Uterus (tissue), 4 donors: ENCODE measurements around the gene C1orf50. TPM values are rescaled to one million over a fixed set of nuclear protein-coding genes. Genes with fewer than 3 reads are reported as not detected.

Experiments used
- DNase-seq, 2 donors: peaks; one replicate each; pipeline ENCODE4 v3.0.0-alpha.2; 2019 to 2020
- H3K27ac ChIP-seq, 2 donors: fragments of 200-600 bp; sonication (generic); 1 replicate in 1 of 2; 2 replicates in 1 of 2; pipeline ENCODE4 v1.5.1; 2016 to 2018
- H3K27me3 ChIP-seq, 2 donors: fragments of 200-600 bp; sonication (generic); one replicate each; pipeline ENCODE4 v1.5.1; 2018 to 2019; ENCODE audit warnings: control low read depth in 1 of 2
- H3K36me3 ChIP-seq, 2 donors: fragments of 200-600 bp; sonication (generic); one replicate each; pipeline ENCODE4 v1.5.1; 2019; ENCODE audit warnings: control low read depth in 1 of 2
- H3K4me1 ChIP-seq, 2 donors: fragments of 200-600 bp; sonication (generic); one replicate each; pipeline ENCODE4 v1.5.1; 2018 to 2019; ENCODE audit warnings: control low read depth in 1 of 2
- H3K4me3 ChIP-seq, 2 donors: fragments of 200-600 bp; sonication (generic); 1 replicate in 1 of 2; 2 replicates in 1 of 2; pipeline ENCODE4 v1.5.1; 2018 to 2019; ENCODE audit warnings: mild to moderate bottlenecking in 1 of 2
- H3K9me3 ChIP-seq, 2 donors: fragments of 200-600 bp; sonication (generic); one replicate each; pipeline ENCODE4 v1.5.1; 2019; ENCODE audit warnings: control low read depth in 1 of 2
- CTCF ChIP-seq, 4 experiments: fragments of 200-600 bp in 2 of 4; fragments of 450-650 bp in 2 of 4; sonication (generic) in 2 of 4; IDR thresholded peaks; one replicate each; pipeline ENCODE4 v1.5.1; 2016 to 2019; ENCODE audit warnings: antibody characterized with exemption in 4 of 4, mild to moderate bottlenecking in 2 of 4, moderate library complexity in 1 of 4
- POLR2A ChIP-seq, 2 donors: fragments of 450-650 bp; IDR thresholded peaks; one replicate each; pipeline ENCODE4 v1.6.1; 2016; ENCODE audit warnings: antibody characterized with exemption in 2 of 2, mild to moderate bottlenecking in 1 of 2, moderate library complexity in 1 of 2
- intact Hi-C: fragments of 100-400 bp; cut with DNase I; formaldehyde crosslinking; loops from one replicate; pipeline ENCODE4 v1.15.1; 2023; ENCODE audit warnings: low total_unique reads
- total RNA-seq, 4 donors: library from RNA; depleted of rRNA in 3 of 4; stranded (reverse); fragments of >200 nt in 3 of 4; gene quantifications; one replicate each; pipeline versions ENCODE4 v1.1.0 to v1.2.4, GENCODE V29; 2014 to 2023
- donor health status: DM: yes; HTN: yes; CAD: no.

C1orf50 gene
- total RNA-seq, 4 donors from 2014 or later = 0.26 to 6.7 (median 5.7) TPM; not detected in 1

GRCh38 chr1:42757892-42758275 lies 9.2 kb upstream of the C1orf50 start:
- Histone ChIP-seq H3K4me3 (no peak overlapping the region), H3K36me3 (no peaks in the 10 kb centered on the region), H3K27me3 (no peaks in the 10 kb centered on the region), H3K4me1 (no peaks in the 10 kb centered on the region), H3K9me3 (no peaks in the 10 kb centered on the region), H3K27ac (no peak overlapping the region)
- no peak for DNase-seq
- TF ChIP-seq POLR2A (IDR thresholded peaks at IDR 0.05) (no peak), CTCF (IDR thresholded peaks at IDR 0.05) (no peak)
- intact Hi-C loops = no loop called here

- DNase-seq = no peak
- intact Hi-C loops = no loop called here
- H3K27me3 ChIP-seq = no peaks in the 10 kb centered on the region
- no peak for TF ChIP-seq CTCF (IDR thresholded peaks at IDR 0.05)
- TF ChIP-seq POLR2A (IDR thresholded peaks at IDR 0.05) = no peak
- no peaks in the 10 kb centered on the region for H3K36me3 ChIP-seq
- no peak overlapping the region for H3K27ac ChIP-seq
- H3K4me3 ChIP-seq = no peak overlapping the region
- H3K4me1 ChIP-seq = no peaks in the 10 kb centered on the region
- no peaks in the 10 kb centered on the region for H3K9me3 ChIP-seq
Measured at GRCh38 chr1:42758641-42759040, 8.4 kb upstream of the C1orf50 start.

GRCh38 chr1:42759114-42759513 lies 7.9 kb upstream of the C1orf50 start:
- Histone ChIP-seq H3K27me3 (no peaks in the 10 kb centered on the region), H3K9me3 (no peaks in the 10 kb centered on the region), H3K36me3 (no peaks in the 10 kb centered on the region), H3K27ac (no peak overlapping the region), H3K4me3 (no peak overlapping the region), H3K4me1 (no peaks in the 10 kb centered on the region)
- no peak for DNase-seq
- no peak for TF ChIP-seq CTCF (IDR thresholded peaks at IDR 0.05)
- no peak for TF ChIP-seq POLR2A (IDR thresholded peaks at IDR 0.05)
- intact Hi-C loops = no loop called here

- intact Hi-C loops = no loop called here
- DNase-seq = no peak
- Histone ChIP-seq H3K4me1 (peaks cover 0 to 6% of the 10 kb centered on the region in 2 donors), H3K27ac (no peak overlapping the region), H3K36me3 (no peaks in the 10 kb centered on the region), H3K27me3 (no peaks in the 10 kb centered on the region), H3K4me3 (no peak overlapping the region), H3K9me3 (no peaks in the 10 kb centered on the region)
- TF ChIP-seq POLR2A (IDR thresholded peaks at IDR 0.05) (no peak), CTCF (IDR thresholded peaks at IDR 0.05) (no peak)
Measured at GRCh38 chr1:42761567-42761966, 5.5 kb upstream of the C1orf50 start.

GRCh38 chr1:42762269-42762668 lies 4.8 kb upstream of the C1orf50 start:
- no peak for DNase-seq
- Histone ChIP-seq H3K27me3 (no peaks in the 10 kb centered on the region), H3K9me3 (no peaks in the 10 kb centered on the region), H3K36me3 (no peaks in the 10 kb centered on the region), H3K4me1 (peaks cover 0 to 6% of the 10 kb centered on the region in 2 donors), H3K27ac (no peak overlapping the region), H3K4me3 (no peak overlapping the region)
- intact Hi-C loops = no loop called here
- TF ChIP-seq CTCF (IDR thresholded peaks at IDR 0.05) (no peak), POLR2A (IDR thresholded peaks at IDR 0.05) (no peak)
